B cell (primary cell): ENCODE results near the gene PCDHA1. TPM values are rescaled to one million over a fixed set of nuclear protein-coding genes. Genes with fewer than 3 reads are reported as not detected.

Experiments used
- ATAC-seq: fragments of 200-7000 bp; cut with Tn5 transposase; one replicate; pipeline ENCODE4 v1.10.0; 2021; ENCODE audit warnings: low read depth, mild to moderate bottlenecking, moderate number of reproducible peaks, moderate library complexity
- CTCF ChIA-PET: fragments of 350-600 bp; sonication (Branson Sonifier 250); formaldehyde crosslinking; loops from one replicate; lab custom pipeline; 2021; ENCODE audit warnings: antibody characterized with exemption, inconsistent platforms; lab: Charles Lee
- POLR2A ChIA-PET: fragments of 350-600 bp; sonication (Branson Sonifier 250); formaldehyde crosslinking; loops from one replicate; lab custom pipeline; 2021; ENCODE audit warnings: antibody characterized with exemption; lab: Charles Lee
- DNase-seq: peaks from one replicate; pipeline ENCODE4 v3.0.0; 2013
- H2AFZ ChIP-seq: 2 replicates; pipeline ENCODE4 v1.6.1; 2012; ENCODE audit warnings: mild to moderate bottlenecking, low read depth, low read length; ENCODE audit not compliant: insufficient read depth, poor library complexity, severe bottlenecking
- H3K27ac ChIP-seq, 2 donors: 1 replicate in 1 of 2; 2 replicates in 1 of 2; pipeline ENCODE4 v1.5.1; 2012 to 2013; ENCODE audit warnings: low read length in 2 of 2, mild to moderate bottlenecking in 2 of 2, moderate library complexity in 1 of 2
- H3K27me3 ChIP-seq, 4 experiments: fragments of 200-600 bp in 1 of 4; sonication (generic) in 1 of 4; replicated peaks in 1 of 4; 1 replicate in 2 of 4; 2 replicates in 2 of 4; pipeline versions ENCODE4 v1.6.1 to v1.7.0; 2013 to 2016; ENCODE audit warnings: low read length in 3 of 4, mild to moderate bottlenecking in 2 of 4, mixed read lengths in 1 of 4, moderate library complexity in 1 of 4; ENCODE audit not compliant: insufficient read depth in 4 of 4, control insufficient read depth in 3 of 4; ENCODE audit errors: control extremely low read depth in 1 of 4
- H3K36me3 ChIP-seq, 2 experiments: replicated peaks in 1 of 2; 1 replicate in 1 of 2; 2 replicates in 1 of 2; pipeline versions ENCODE4 v1.6.1 to v1.7.1; 2013; ENCODE audit warnings: low read length in 1 of 2; ENCODE audit not compliant: insufficient read depth in 2 of 2, control insufficient read depth in 1 of 2; ENCODE audit errors: control extremely low read depth in 1 of 2, extremely low read depth in 1 of 2
- H3K4me1 ChIP-seq, 2 donors: fragments of 200-600 bp in 1 of 2; sonication (generic) in 1 of 2; 1 replicate in 1 of 2; 2 replicates in 1 of 2; pipeline versions ENCODE4 v1.5.1 to v1.6.1; 2013 to 2017; ENCODE audit warnings: low read length in 2 of 2; ENCODE audit not compliant: control insufficient read depth in 2 of 2, insufficient read depth in 2 of 2
- H3K4me2 ChIP-seq: replicated peaks from 2 replicates; pipeline ENCODE3; 2012; ENCODE audit warnings: mild to moderate bottlenecking, low read depth, low read length; ENCODE audit not compliant: poor library complexity, severe bottlenecking
- H3K4me3 ChIP-seq, 5 experiments: fragments of 200-600 bp in 1 of 5; sonication (generic) in 1 of 5; 1 replicate in 3 of 5; 2 replicates in 2 of 5; pipeline versions ENCODE4 v1.5.1 to v1.7.0; 2011 to 2016; ENCODE audit warnings: low read length in 4 of 5, mild to moderate bottlenecking in 4 of 5, low read depth in 2 of 5, control low read depth in 1 of 5, moderate library complexity in 1 of 5; ENCODE audit not compliant: insufficient read depth in 1 of 5; ENCODE audit errors: control extremely low read depth in 1 of 5, extremely low read depth in 1 of 5
- H3K79me2 ChIP-seq: fragments of 200-600 bp; sonication (generic); one replicate; pipeline ENCODE4 v1.6.0; 2016; ENCODE audit warnings: low read length; ENCODE audit not compliant: control insufficient read depth, insufficient read depth
- H3K9ac ChIP-seq: fragments of 200-600 bp; sonication (generic); 2 replicates; pipeline ENCODE4 v1.6.1; 2017; ENCODE audit warnings: mild to moderate bottlenecking, low read length, moderate library complexity
- H3K9me3 ChIP-seq, 3 donors: one replicate each; pipeline versions ENCODE4 v1.6.1 to v1.7.1; 2013; ENCODE audit warnings: low read length in 2 of 3; ENCODE audit not compliant: control insufficient read depth in 2 of 3, insufficient read depth in 1 of 3; ENCODE audit errors: control extremely low read depth in 1 of 3
- H4K20me1 ChIP-seq: 2 replicates; pipeline ENCODE4 v1.6.0; 2012; ENCODE audit warnings: mild to moderate bottlenecking, low read length; ENCODE audit not compliant: insufficient read depth, control insufficient read depth, poor library complexity, severe bottlenecking
- H3K27ac Mint-ChIP-seq: one replicate; pipeline ENCODE4 v1.8.0; 2021; ENCODE audit warnings: mixed read lengths
- H3K27me3 Mint-ChIP-seq: one replicate; pipeline ENCODE4 v1.8.0; 2021; ENCODE audit warnings: mixed read lengths
- H3K4me1 Mint-ChIP-seq: one replicate; pipeline ENCODE4 v1.8.0; 2021; ENCODE audit warnings: mixed read lengths
- H3K4me3 Mint-ChIP-seq: one replicate; pipeline ENCODE4 v1.8.0; 2021; ENCODE audit warnings: mixed read lengths
- H3K9me3 Mint-ChIP-seq: one replicate; pipeline ENCODE4 v1.8.0; 2022; ENCODE audit warnings: mixed read lengths; ENCODE audit not compliant: insufficient read depth
- EZH2 ChIP-seq: IDR thresholded peaks from 2 replicates; pipeline ENCODE4 v1.6.1; 2012; ENCODE audit warnings: borderline replicate concordance, low read depth, mild to moderate bottlenecking, moderate library complexity, low read length; ENCODE audit not compliant: insufficient read depth, poor library complexity, severe bottlenecking
- WGBS: methylation state at CpG from one replicate; pipeline ENCODE4 v1.1.5; 2013; ENCODE audit warnings: missing lambda C conversion rate; ENCODE audit not compliant: insufficient coverage; 5-methylcytosine and 5-hydroxymethylcytosine counted together
- intact Hi-C: fragments of 100-400 bp; cut with micrococcal nuclease; formaldehyde crosslinking; loops from one replicate; pipeline ENCODE4 v1.10.0; 2022
- polyA plus RNA-seq: library from polyadenylated mRNA; depleted of rRNA; stranded (reverse); fragments of >200 nt; gene quantifications from 2 replicates; pipeline ENCODE4 v1.2.3, GENCODE V29; 2012
- total RNA-seq, 2 donors: library from RNA; stranded (reverse); fragments of 120-200 nt in 1 of 2; gene quantifications; 1 replicate in 1 of 2; 2 replicates in 1 of 2; pipeline versions ENCODE4 v1.2.3 to v1.2.4, GENCODE V29; 2013 to 2022
- TF ChIP-seq, protein P1 (sequence below): fragments of 200-600 bp; IDR thresholded peaks from one replicate; pipeline ENCODE4 v1.8.0; 2022; ENCODE audit warnings: antibody characterized with exemption, mild to moderate bottlenecking

PCDHA1 gene
- total and polyA plus RNA-seq, 2 donors (not counting 1 experiment from before 2014, with no cell fraction given): not detected

DNA sequence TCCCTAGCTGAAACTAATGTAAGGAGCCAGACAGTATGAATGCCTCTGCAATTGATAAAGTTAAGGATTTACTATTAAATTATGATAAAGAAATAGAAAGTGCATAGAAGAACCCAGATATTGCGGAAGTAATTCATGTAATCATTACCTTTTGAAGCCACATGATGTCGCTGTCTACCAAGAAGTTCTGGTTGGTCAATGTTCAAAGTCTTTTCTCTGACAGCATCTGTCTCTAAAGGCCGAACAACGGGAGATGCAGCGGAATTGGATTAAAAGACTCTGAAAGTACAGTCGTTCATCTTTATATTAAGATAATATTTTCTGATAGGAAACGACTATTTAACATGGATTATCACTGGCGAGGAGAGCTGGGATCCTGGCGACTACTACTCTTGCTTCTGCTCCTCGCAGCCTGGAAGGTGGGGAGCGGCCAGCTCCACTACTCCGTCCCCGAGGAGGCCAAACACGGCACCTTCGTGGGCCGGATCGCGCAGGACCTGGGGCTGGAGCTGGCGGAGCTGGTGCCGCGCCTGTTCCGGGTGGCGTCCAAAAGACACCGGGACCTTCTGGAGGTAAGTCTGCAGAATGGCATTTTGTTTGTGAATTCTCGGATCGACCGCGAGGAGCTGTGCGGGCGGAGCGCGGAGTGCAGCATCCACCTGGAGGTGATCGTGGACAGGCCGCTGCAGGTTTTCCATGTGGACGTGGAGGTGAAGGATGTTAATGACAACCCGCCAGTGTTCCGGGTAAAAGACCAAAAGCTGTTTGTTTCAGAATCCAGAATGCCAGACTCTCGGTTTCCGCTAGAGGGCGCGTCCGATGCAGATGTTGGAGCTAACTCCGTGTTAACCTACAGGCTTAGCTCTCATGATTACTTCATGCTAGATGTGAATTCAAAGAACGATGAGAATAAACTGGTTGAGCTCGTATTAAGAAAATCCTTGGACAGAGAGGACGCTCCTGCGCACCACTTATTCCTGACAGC, 55.3 kb downstream of the PCDHA1 start, which contains the start of gene PCDHA8:
PCDHA8 (plus strand) TSS at position 210 of the 985 bp plus-strand sequence; CDS start at position 345, 135 bp downstream.
- Histone ChIP-seq H3K4me3 (no peak within 1 kb of the TSS), H3K27ac (no peak within 1 kb of the TSS), H3K4me1 (no peaks in the 10 kb centered on the region), H3K9ac (no peak within 1 kb of the TSS), H4K20me1 (no peaks in the 10 kb centered on the region), H3K27me3 (peaks cover 0 to 7% (median 1%) of the 10 kb centered on the region in 4 experiments), H2AFZ (no peak within 1 kb of the TSS), H3K79me2 (no peaks in the 10 kb centered on the region), H3K9me3 (peaks cover 2 to 32% (median 11%) of the 10 kb centered on the region in 3 donors), H3K36me3 (no peaks in the 10 kb centered on the region), H3K4me2 (no peak within 1 kb of the TSS)
- Mint-ChIP-seq H3K9me3 (peaks cover 6% of the 10 kb centered on the region), H3K27me3 (peaks cover 12% of the 10 kb centered on the region), H3K4me3 (no peak within 1 kb of the TSS), H3K4me1 (no peaks in the 10 kb centered on the region), H3K27ac (no peak within 1 kb of the TSS)
- TF ChIP-seq EZH2: no peak
- TF ChIP-seq, protein P1, sequence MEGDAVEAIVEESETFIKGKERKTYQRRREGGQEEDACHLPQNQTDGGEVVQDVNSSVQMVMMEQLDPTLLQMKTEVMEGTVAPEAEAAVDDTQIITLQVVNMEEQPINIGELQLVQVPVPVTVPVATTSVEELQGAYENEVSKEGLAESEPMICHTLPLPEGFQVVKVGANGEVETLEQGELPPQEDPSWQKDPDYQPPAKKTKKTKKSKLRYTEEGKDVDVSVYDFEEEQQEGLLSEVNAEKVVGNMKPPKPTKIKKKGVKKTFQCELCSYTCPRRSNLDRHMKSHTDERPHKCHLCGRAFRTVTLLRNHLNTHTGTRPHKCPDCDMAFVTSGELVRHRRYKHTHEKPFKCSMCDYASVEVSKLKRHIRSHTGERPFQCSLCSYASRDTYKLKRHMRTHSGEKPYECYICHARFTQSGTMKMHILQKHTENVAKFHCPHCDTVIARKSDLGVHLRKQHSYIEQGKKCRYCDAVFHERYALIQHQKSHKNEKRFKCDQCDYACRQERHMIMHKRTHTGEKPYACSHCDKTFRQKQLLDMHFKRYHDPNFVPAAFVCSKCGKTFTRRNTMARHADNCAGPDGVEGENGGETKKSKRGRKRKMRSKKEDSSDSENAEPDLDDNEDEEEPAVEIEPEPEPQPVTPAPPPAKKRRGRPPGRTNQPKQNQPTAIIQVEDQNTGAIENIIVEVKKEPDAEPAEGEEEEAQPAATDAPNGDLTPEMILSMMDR: no peak
- POLR2A ChIA-PET: no interaction called here
- DNase-seq: no peak
- WGBS: 38% methylated on average over 27 of the region's 47 CpGs
- intact Hi-C loops: loop anchor here (1.0 kb wide), 1 partner anchor 18 kb away; no protein-coding TSS in a partner anchor
- CTCF ChIA-PET: interaction anchor here (0.7 to 1.6 kb wide), 2 partner anchors 18 to 722 kb away, joined by 3 to 5 read pairs; no protein-coding TSS in a partner anchor
- no peak for ATAC-seq
